SJCRH30 (cell line): ENCODE measurements around the gene COX7C. TPM values are rescaled to one million over a fixed set of nuclear protein-coding genes. Genes with fewer than 3 reads are reported as not detected.
"Not testable (repeated sequence)": the region's sequence is repeated elsewhere in the genome, so short reads cannot be mapped to it uniquely, and the experiment has no call there.

Source experiments
- DNase-seq, 2 experiments: peaks; one replicate each; pipeline ENCODE4 v3.0.0-alpha.2; 2015 to 2020
- H3K27ac ChIP-seq: fragments of 250-450 bp; sonication (Bioruptor Pico); 2 replicates; pipeline ENCODE4 v1.5.1; 2020; ENCODE audit warnings: mild to moderate bottlenecking, moderate library complexity
- H3K27me3 ChIP-seq: fragments of 250-450 bp; sonication (Bioruptor Pico); 2 replicates; pipeline ENCODE4 v1.5.1; 2020; ENCODE audit warnings: mild to moderate bottlenecking, moderate library complexity
- H3K36me3 ChIP-seq: fragments of 250-450 bp; sonication (Bioruptor Pico); 2 replicates; pipeline ENCODE4 v1.5.1; 2020; ENCODE audit warnings: mild to moderate bottlenecking, moderate library complexity
- H3K4me1 ChIP-seq: fragments of 250-450 bp; sonication (Bioruptor Pico); 2 replicates; pipeline ENCODE4 v1.5.1; 2020; ENCODE audit warnings: mild to moderate bottlenecking, moderate library complexity
- H3K4me3 ChIP-seq: fragments of 250-450 bp; sonication (Bioruptor Pico); 2 replicates; pipeline ENCODE4 v1.5.1; 2020; ENCODE audit warnings: mild to moderate bottlenecking, moderate library complexity
- H3K9me3 ChIP-seq: fragments of 250-450 bp; sonication (Bioruptor Pico); replicated peaks from 2 replicates; pipeline ENCODE4 v1.5.1; 2020; ENCODE audit warnings: mild to moderate bottlenecking, moderate library complexity
- total RNA-seq: library from RNA; depleted of rRNA; stranded (reverse); fragments of >200 nt; shearing (Covaris generic); gene quantifications from 2 replicates; pipeline ENCODE4 v1.2.3, GENCODE V29; 2014

The COX7C gene
- total RNA-seq, 1 experiment from 2014 or later, result 694 TPM

DNA sequence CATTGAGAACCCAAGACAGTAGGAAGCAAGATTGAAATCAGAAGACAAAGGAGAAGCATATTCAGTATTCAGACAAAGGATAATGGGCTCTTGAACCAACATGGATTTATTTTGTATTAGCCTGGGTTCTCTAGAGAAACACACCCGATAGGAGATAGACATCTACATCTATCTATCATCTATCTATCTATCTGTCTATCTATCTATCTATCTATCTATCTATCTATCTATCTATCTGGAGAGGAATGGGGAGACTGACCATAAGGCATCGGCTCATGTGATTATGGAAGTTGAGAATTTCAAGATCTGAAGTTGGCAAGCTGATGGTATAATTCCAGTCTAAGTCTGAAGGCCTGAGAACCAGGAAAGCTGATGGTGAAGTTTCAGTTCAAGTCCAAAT lies 13.4 kb downstream of the COX7C start:
- DNase-seq, result no peak
- peaks cover 42% of the 10 kb centered on the region for H3K4me1 ChIP-seq
- H3K4me3 ChIP-seq, result no peak overlapping the region

DNA sequence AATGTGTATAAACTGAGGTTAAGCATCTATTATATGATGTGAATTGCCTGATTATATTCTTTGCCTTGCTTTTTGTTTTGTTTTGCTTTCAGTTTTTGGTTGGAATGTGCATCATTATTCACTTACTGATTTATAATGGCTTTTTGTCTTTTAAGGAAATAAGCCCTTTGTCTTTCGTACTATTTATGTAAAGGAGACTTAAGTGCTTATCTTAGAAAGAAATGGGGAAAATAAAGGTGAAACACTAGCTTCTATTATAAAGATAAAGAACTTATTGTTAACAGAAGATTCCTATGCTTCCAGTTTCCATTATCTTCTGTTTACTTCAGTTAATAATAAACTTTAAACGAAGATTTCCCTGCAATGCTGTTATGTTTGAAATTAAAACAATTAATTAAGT lies 23.3 kb downstream of the COX7C start:
- Histone ChIP-seq H3K27ac (no peak overlapping the region), H3K9me3 (no peaks in the 10 kb centered on the region), H3K4me3 (no peak overlapping the region), H3K27me3 (no peaks in the 10 kb centered on the region), H3K36me3 (no peaks in the 10 kb centered on the region), H3K4me1 (peaks cover 4% of the 10 kb centered on the region; the same call in 1 of the 2 replicates)
- DNase-seq, result no peak

More for the DNA sequence above, 13.4 kb downstream of the COX7C start:
- Histone ChIP-seq H3K27ac (no peak overlapping the region), H3K27me3 (no peaks in the 10 kb centered on the region), H3K9me3 (no peaks in the 10 kb centered on the region), H3K36me3 (no peaks in the 10 kb centered on the region)

DNA sequence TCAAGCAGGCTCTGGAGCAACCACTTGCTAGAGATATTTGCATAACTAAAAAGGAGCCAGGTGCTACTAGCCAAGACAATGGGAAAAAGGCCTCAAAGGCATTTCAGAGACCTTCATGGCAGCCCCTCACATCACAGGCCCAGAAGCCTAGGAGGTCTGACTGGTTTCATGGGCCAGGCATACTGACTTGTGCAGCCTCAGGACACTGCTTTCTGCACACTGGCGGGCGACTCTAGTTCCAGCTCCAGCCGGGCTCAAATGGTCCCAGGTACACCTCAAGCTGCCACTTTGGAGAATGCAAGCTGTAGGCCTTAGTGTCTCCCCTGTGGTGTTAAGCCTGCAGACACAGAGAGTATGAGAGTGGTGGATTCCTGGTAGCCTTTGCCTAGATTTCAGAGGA lies 27.1 kb downstream of the COX7C start:
- Histone ChIP-seq H3K36me3 (no peaks in the 10 kb centered on the region), H3K9me3 (no peaks in the 10 kb centered on the region), H3K4me3 (no peak overlapping the region), H3K4me1 (no peaks in the 10 kb centered on the region), H3K27me3 (no peaks in the 10 kb centered on the region), H3K27ac (no peak overlapping the region)
- no peak for DNase-seq

DNA sequence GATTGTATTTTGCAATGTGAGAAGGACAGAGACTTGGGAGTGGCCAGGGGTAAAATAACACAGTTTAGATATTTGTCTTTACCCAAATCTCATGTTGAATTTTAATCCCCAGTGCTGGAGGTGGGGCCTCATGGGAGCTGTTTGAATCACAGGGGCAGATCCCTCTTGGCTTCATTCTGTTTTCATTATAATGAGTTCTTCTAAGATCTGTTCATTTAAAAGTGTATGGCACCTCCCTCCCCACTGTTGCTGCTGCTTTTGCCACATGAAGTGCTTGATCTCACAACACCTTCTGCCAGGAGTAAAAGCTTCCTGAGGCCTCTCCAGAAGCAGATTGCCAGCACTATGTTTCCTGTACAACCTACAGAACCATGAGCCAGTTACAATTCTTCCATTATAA lies 28.1 kb downstream of the COX7C start:
- H3K27ac ChIP-seq, result no peak overlapping the region
- H3K27me3 ChIP-seq, result no peaks in the 10 kb centered on the region
- H3K4me1 ChIP-seq, result no peaks in the 10 kb centered on the region
- H3K9me3 ChIP-seq, result no peaks in the 10 kb centered on the region
- H3K36me3 ChIP-seq, result no peaks in the 10 kb centered on the region
- DNase-seq, result no peak
- no peak overlapping the region for H3K4me3 ChIP-seq

DNA sequence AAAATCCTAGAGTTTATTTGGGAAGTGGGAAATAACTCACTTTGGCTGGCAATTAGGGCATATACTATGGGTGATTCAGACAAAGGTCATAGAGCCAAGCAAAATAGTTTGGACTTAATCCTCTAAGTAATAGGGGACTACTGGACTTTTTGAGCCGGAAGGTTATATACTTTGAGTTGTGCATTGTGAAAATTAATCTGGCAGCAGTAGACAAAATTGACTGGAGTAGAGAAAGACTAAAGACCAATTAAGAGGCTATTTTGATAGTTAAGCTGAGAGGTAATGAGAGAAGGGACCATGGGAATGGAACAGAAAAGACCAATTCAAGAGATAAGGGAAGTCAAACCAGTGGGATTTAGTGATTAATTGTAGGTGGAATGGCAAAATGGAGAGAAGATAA lies 28.9 kb downstream of the COX7C start:
- DNase-seq, result no peak
- Histone ChIP-seq H3K4me1 (no peaks in the 10 kb centered on the region), H3K27me3 (no peaks in the 10 kb centered on the region), H3K9me3 (no peaks in the 10 kb centered on the region), H3K4me3 (no peak overlapping the region), H3K27ac (no peak overlapping the region), H3K36me3 (no peaks in the 10 kb centered on the region)

DNA sequence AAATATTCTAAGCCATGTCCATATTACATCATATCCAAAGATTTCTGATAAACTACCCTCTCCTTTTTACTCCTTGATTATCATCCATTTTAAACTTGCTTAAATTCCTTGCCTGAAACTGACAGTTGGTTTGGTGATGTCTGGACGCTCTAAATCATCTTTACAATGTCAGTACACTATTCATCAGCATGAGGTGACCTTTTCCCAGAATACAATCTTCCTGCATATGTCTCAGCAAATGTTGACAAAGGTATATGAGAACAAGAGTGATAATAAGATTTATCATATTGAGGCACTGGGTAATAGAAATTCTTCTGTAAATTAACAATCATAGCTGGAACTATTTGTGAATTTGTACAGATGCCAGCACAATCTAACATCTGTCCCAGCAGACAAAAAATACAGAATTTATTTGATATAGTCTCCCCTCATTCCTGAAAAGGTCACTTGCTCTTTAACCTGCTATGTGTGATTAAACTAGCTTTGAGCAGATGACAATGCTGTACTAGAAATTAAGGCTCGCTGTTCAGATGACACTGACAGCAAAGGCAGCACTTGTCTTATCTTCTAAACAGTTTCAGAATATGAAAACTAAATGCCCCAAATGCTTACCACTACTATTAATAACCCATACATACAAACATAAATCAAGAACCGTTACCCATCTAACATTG lies 32.2 kb downstream of the COX7C start:
- Histone ChIP-seq H3K9me3 (no peaks in the 10 kb centered on the region), H3K4me1 (no peaks in the 10 kb centered on the region), H3K27me3 (no peaks in the 10 kb centered on the region), H3K36me3 (no peaks in the 10 kb centered on the region), H3K27ac (no peak overlapping the region), H3K4me3 (no peak overlapping the region)
- no peak for DNase-seq

DNA sequence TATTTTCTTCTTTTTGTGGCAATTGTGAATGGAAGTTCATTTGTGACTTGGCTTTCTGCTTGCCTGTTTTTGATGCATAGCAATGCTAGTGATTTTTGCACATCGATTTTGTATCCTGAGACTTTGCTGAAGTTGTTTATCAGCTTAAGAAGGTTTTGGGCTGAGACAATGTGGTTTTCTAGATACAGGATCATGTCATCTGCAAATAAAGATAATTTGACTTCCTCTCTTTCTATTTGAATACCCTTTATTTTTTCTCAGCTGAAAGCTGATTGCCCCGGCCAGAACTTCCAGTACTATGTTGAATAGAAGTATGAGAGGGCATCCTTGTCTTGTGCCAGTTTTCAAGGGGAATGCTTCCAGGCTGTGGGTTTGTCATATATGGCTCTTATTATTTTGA lies 43.0 kb downstream of the COX7C start:
- not testable (repeated sequence) for H3K27me3 ChIP-seq, H3K4me1 ChIP-seq, H3K36me3 ChIP-seq, H3K27ac ChIP-seq, H3K4me3 ChIP-seq, H3K9me3 ChIP-seq, DNase-seq

DNA sequence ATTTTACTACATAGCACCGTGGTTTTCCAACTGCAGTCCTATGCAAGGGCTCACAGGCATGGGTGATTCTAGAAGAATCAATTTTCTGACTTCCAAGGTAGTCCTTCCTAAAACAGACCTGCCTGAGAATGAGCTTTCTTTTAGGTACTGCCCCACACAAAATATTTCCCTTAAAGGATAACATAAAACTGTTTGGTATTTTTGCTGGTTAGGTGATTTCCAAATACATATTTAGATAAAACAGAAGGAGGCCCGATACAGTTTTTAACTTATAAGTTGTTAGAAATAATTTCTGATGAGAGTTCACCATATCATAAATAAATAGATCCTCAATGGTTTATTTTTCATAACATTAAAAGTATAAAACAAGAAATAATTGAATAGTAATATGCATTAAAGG lies 46.4 kb downstream of the COX7C start:
- Histone ChIP-seq H3K4me3 (no peak overlapping the region), H3K36me3 (no peaks in the 10 kb centered on the region), H3K27ac (no peak overlapping the region), H3K4me1 (no peaks in the 10 kb centered on the region), H3K9me3 (no peaks in the 10 kb centered on the region; the same call in 1 of the 2 replicates), H3K27me3 (no peaks in the 10 kb centered on the region)
- no peak for DNase-seq

DNA sequence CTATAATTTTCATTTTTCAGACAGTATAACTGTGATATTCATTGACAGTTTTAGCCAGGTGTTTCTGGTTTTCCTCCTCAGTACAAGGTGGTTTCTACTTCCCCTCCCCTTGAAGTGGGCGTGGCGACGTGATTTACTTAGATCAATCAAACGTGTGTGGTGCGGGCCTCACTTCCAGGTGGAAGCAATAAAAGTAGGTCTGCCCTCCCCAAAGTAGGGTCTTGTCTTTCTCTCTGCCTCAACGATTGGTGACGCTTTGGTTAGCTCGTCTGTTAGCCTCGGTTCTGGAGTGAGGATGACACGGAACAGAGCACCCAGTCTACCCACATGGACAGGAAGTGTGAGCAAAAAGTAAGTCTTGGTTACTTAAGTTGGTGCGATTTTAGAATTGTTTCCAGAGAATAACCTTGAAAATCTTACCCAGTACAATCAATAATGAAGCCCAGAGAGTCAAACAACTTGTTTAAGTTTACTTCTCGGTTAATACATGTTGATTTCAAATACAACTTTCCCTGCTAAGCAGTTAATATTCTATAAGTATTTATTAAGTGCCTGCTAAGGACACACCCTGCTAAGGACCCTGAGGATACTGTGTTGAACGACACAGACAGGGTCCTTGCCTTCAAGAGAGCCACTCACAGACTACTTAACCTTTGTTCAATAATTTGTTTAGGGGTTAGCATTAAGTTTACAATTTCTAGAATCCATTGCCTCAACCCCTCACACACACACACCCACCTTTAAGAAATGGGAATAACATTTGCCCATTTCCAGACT lies 48.4 kb downstream of the COX7C start:
- no peaks in the 10 kb centered on the region; the same call in 1 of the 2 replicates for H3K9me3 ChIP-seq
- H3K4me1 ChIP-seq, result no peaks in the 10 kb centered on the region
- no peak overlapping the region for H3K27ac ChIP-seq
- DNase-seq, result no peak
- H3K36me3 ChIP-seq, result no peaks in the 10 kb centered on the region
- H3K27me3 ChIP-seq, result no peaks in the 10 kb centered on the region
- no peak overlapping the region for H3K4me3 ChIP-seq

DNA sequence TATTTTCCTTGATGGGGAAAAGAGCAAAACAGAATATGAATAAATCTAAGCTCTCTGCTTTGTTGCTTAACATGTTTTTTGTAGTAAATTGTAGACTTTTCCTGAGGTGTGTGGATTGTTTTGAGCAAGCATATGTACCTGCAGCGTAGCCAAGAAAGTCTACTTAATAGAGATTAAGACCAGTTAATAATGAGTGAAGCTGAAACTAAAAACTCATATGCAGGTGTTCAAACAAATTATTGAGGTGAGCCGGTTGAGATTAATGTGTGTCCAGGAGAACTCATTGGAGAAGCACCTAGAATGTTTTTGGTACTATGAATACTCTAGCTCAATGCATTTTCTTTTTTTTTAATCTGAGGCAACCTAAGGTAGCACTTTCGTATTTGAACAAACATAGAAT lies 49.2 kb downstream of the COX7C start:
- Histone ChIP-seq H3K4me3 (no peak overlapping the region), H3K27me3 (no peaks in the 10 kb centered on the region), H3K4me1 (no peaks in the 10 kb centered on the region), H3K9me3 (no peaks in the 10 kb centered on the region; the same call in 1 of the 2 replicates), H3K27ac (no peak overlapping the region), H3K36me3 (no peaks in the 10 kb centered on the region)
- no peak for DNase-seq
